GM23338 (cell line): Measurements from ENCODE around the gene HSCB. TPM values are rescaled to one million over a fixed set of nuclear protein-coding genes. Genes with fewer than 3 reads are reported as not detected.
A peak's percentile ranks its signal among the peaks of the same experiment; 100 is the strongest.

Experiments
- ATAC-seq: fragments of 200-7000 bp; cut with Tn5 transposase; 3 replicates; pipeline ENCODE4 v1.9.1; 2020
- DNase-seq: peaks from one replicate; pipeline ENCODE4 v3.0.0-alpha.2; 2015; ENCODE audit warnings: low spot score
- H2AFZ ChIP-seq: fragments of 200-600 bp; sonication (generic); 2 replicates; pipeline ENCODE4 v1.8.0; 2016; ENCODE audit warnings: antibody characterized with exemption, mild to moderate bottlenecking, moderate library complexity
- H3F3A ChIP-seq: fragments of 200-600 bp; sonication (generic); replicated peaks from 2 replicates; pipeline ENCODE4 v1.8.0; 2017; ENCODE audit warnings: antibody characterized with exemption, mixed run types, low read depth
- H3K27ac ChIP-seq: fragments of 200-600 bp; sonication (generic); 2 replicates; pipeline ENCODE4 v1.6.1; 2016; ENCODE audit warnings: low read depth
- H3K27me3 ChIP-seq: fragments of 200-600 bp; sonication (generic); 2 replicates; pipeline ENCODE4 v1.8.0; 2016; ENCODE audit warnings: mild to moderate bottlenecking, mixed run types, moderate library complexity; ENCODE audit not compliant: insufficient read depth
- H3K36me3 ChIP-seq: fragments of 200-600 bp; sonication (generic); 2 replicates; pipeline ENCODE4 v1.8.0; 2016; ENCODE audit warnings: mild to moderate bottlenecking; ENCODE audit not compliant: insufficient read depth
- H3K4me1 ChIP-seq: fragments of 200-600 bp; sonication (generic); 2 replicates; pipeline ENCODE4 v1.8.0; 2016; ENCODE audit warnings: mild to moderate bottlenecking, moderate library complexity; ENCODE audit not compliant: insufficient read depth
- H3K4me2 ChIP-seq: fragments of 200-600 bp; sonication (generic); 2 replicates; pipeline ENCODE4 v1.7.1; 2017; ENCODE audit warnings: mixed run types
- H3K4me3 ChIP-seq: fragments of 200-600 bp; sonication (generic); 2 replicates; pipeline ENCODE4 v1.6.1; 2016; ENCODE audit warnings: mixed run types
- H3K79me2 ChIP-seq: fragments of 200-600 bp; sonication (generic); replicated peaks from 2 replicates; pipeline ENCODE4 v1.8.0; 2017; ENCODE audit warnings: mild to moderate bottlenecking; ENCODE audit not compliant: insufficient read depth
- H3K9me2 ChIP-seq: fragments of 200-600 bp; sonication (generic); 2 replicates; pipeline ENCODE4 v1.8.0; 2017; ENCODE audit not compliant: insufficient read depth
- H4K20me1 ChIP-seq: fragments of 200-600 bp; sonication (generic); replicated peaks from 2 replicates; pipeline ENCODE4 v1.8.0; 2017; ENCODE audit warnings: mild to moderate bottlenecking; ENCODE audit not compliant: insufficient read depth
- H3K27ac Mint-ChIP-seq: 2 replicates; pipeline ENCODE4 v1.8.0; 2020; ENCODE audit warnings: inconsistent platforms, mild to moderate bottlenecking, moderate library complexity, mixed read lengths
- H3K27me3 Mint-ChIP-seq: 3 replicates; pipeline ENCODE4 v1.8.0; 2022; ENCODE audit warnings: low read depth, mild to moderate bottlenecking, moderate library complexity, mixed read lengths, inconsistent platforms; ENCODE audit not compliant: insufficient read depth, poor library complexity
- H3K36me3 Mint-ChIP-seq: 3 replicates; pipeline ENCODE4 v1.8.0; 2021; ENCODE audit warnings: low read depth, mild to moderate bottlenecking, inconsistent platforms, moderate library complexity, mixed read lengths
- H3K4me1 Mint-ChIP-seq: 3 replicates; pipeline ENCODE4 v1.8.0; 2020; ENCODE audit warnings: mild to moderate bottlenecking, inconsistent platforms, mixed read lengths
- H3K4me3 Mint-ChIP-seq: 3 replicates; pipeline ENCODE4 v1.8.0; 2021; ENCODE audit warnings: moderate library complexity, mild to moderate bottlenecking, inconsistent platforms, mixed read lengths
- H3K9me3 Mint-ChIP-seq: 3 replicates; pipeline ENCODE4 v1.8.0; 2020; ENCODE audit warnings: moderate library complexity, mild to moderate bottlenecking, inconsistent platforms, mixed read lengths
- EZH2 ChIP-seq: fragments of 200-600 bp; sonication (generic); IDR thresholded peaks from one replicate; pipeline ENCODE4 v1.8.0; 2017; ENCODE audit warnings: antibody characterized with exemption, mild to moderate bottlenecking, low read depth; ENCODE audit not compliant: unreplicated experiment
- EZH2phosphoT487 ChIP-seq: fragments of 200-600 bp; sonication (generic); IDR thresholded peaks from one replicate; pipeline ENCODE4 v1.8.1; 2018; ENCODE audit warnings: antibody characterized with exemption; ENCODE audit not compliant: unreplicated experiment
- POLR2AphosphoS5 ChIP-seq: IDR thresholded peaks from 2 replicates; pipeline ENCODE4 v1.6.1; 2016; ENCODE audit warnings: antibody characterized with exemption, low read depth
- STAT1 ChIP-seq: IDR thresholded peaks from one replicate; pipeline ENCODE4 v1.6.1; 2016; ENCODE audit warnings: antibody characterized with exemption; ENCODE audit not compliant: unreplicated experiment
- ZNF114 ChIP-seq: fragments of 250-450 bp; sonication (Bioruptor Pico); IDR thresholded peaks from 2 replicates; pipeline ENCODE4 v1.5.0; 2020; ENCODE audit warnings: mild to moderate bottlenecking, moderate library complexity
- polyA plus RNA-seq: library from polyadenylated mRNA; unstranded; fragments of >200 nt; fragmentation: Nextera tagmentation; extraction: Ambion mirVana; gene quantifications from 2 replicates; pipeline ENCODE4 v1.2.1, GENCODE V29; 2016
- total RNA-seq: library from RNA; depleted of rRNA; stranded (reverse); fragments of >200 nt; shearing (Covaris generic); gene quantifications from 2 replicates; pipeline ENCODE4 v1.2.3, GENCODE V29; 2014
- TF ChIP-seq, protein P1 (sequence below): IDR thresholded peaks from one replicate; pipeline ENCODE4 v1.6.1; 2018; ENCODE audit warnings: antibody characterized with exemption; ENCODE audit not compliant: unreplicated experiment

Gene HSCB
- total and polyA plus RNA-seq, 2 experiments from 2014 or later = 18.6 to 30.9 TPM

DNA sequence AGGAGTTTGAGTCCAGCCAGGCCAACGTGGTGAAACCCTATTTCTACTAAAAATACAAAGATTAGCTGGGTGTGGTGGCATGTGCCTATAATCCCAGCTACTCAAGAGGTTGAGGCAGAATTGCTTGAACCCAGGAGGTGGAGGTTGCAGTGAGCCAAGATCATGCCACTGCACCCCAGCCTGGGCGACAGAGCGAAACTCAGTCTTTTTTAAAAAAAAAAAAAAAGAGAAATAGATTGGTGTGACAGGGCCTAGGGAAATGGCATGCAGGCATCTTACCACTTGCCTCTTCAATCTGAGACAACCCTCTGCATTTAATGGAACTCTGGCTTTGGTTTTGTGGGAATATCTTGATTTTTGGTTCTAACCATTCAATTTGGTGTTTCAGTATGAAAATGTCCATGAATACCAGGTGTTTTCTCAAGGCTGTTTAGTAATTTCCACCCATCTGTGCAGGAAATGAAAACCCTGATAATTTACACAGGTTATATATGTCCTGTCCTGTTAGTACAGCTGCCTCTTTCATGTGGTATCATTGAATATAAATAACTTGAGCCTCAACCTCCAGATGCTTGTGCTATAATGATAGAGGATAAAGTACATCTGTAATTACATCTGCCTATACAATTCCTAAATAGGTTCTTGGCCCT is 50.1 kb downstream of the HSCB start (continued):
- TF ChIP-seq, protein P1, sequence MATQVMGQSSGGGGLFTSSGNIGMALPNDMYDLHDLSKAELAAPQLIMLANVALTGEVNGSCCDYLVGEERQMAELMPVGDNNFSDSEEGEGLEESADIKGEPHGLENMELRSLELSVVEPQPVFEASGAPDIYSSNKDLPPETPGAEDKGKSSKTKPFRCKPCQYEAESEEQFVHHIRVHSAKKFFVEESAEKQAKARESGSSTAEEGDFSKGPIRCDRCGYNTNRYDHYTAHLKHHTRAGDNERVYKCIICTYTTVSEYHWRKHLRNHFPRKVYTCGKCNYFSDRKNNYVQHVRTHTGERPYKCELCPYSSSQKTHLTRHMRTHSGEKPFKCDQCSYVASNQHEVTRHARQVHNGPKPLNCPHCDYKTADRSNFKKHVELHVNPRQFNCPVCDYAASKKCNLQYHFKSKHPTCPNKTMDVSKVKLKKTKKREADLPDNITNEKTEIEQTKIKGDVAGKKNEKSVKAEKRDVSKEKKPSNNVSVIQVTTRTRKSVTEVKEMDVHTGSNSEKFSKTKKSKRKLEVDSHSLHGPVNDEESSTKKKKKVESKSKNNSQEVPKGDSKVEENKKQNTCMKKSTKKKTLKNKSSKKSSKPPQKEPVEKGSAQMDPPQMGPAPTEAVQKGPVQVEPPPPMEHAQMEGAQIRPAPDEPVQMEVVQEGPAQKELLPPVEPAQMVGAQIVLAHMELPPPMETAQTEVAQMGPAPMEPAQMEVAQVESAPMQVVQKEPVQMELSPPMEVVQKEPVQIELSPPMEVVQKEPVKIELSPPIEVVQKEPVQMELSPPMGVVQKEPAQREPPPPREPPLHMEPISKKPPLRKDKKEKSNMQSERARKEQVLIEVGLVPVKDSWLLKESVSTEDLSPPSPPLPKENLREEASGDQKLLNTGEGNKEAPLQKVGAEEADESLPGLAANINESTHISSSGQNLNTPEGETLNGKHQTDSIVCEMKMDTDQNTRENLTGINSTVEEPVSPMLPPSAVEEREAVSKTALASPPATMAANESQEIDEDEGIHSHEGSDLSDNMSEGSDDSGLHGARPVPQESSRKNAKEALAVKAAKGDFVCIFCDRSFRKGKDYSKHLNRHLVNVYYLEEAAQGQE = no peak
- TF ChIP-seq ZNF114 (CRISPR knock-in tag) (no peak), EZH2phosphoT487 (no peak)

DNA sequence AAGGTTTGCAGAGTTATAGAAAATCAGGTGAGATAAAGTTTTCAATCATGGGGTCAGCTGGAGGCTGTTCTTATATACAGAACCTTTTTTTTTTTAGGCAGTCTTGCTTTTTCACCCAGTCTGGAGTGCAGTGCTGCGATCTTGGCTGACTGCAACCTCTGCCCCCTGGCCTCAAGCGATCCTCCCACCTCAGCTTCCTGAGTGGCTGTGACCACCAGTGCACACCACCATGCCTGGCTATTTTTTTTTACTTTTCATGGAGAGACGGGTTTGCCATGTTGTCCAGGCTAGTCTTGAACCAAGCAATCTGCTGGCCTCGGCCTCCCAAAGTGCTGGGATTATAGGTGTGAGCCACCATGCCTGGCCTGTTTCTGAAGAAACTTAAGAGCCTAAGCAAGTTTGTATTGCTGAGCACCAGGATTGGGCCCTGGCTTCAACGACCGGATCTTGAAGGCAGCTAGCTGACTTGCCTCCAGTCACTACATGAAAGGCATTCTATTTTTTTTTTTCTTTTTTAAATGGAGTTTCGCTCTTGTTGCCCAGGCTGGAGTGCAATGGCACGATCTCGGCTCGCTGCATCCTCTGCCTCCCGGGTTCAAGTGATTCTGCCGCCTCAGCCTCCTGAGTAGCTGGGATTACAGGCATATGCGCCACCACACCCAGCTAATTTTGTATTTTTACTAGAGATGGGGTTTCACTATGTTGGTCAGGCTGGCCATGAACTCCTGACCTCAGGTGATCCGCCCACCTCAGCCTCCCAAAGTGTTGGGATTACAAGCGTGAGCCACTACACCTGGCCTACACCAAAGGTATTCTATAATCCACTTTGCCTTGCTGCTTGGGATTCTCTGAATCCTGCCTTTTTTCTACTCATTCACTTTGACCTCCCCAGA is 50.9 kb downstream of the HSCB start:
- Histone ChIP-seq H3K36me3 (peaks cover 41% of the 10 kb centered on the region), H3K4me2 (no peak overlapping the region), H3K4me3 (no peak overlapping the region), H3K27ac (peak overlapping the region; percentile 77), H3K27me3 (no peaks in the 10 kb centered on the region), H4K20me1 (peaks cover 38% of the 10 kb centered on the region), H3K4me1 (no peaks in the 10 kb centered on the region), H3K79me2 (peaks cover 24% of the 10 kb centered on the region), H3F3A (peaks cover 59% of the 10 kb centered on the region), H3K9me2 (no peaks in the 10 kb centered on the region), H2AFZ (no peak overlapping the region)
- ATAC-seq (peak; percentile 47), DNase-seq (peak; percentile 23)
- Mint-ChIP-seq H3K27ac (peak overlapping the region; percentile 5; the same call in 1 of the 2 replicates), H3K36me3 (peaks cover 63% of the 10 kb centered on the region), H3K4me3 (no peak overlapping the region), H3K27me3 (peaks cover 11% of the 10 kb centered on the region), H3K9me3 (no peaks in the 10 kb centered on the region), H3K4me1 (no peaks in the 10 kb centered on the region)
- TF ChIP-seq STAT1 = no peak
- peak; percentile 46; the same call in 1 of the 2 replicates for TF ChIP-seq POLR2AphosphoS5

DNA sequence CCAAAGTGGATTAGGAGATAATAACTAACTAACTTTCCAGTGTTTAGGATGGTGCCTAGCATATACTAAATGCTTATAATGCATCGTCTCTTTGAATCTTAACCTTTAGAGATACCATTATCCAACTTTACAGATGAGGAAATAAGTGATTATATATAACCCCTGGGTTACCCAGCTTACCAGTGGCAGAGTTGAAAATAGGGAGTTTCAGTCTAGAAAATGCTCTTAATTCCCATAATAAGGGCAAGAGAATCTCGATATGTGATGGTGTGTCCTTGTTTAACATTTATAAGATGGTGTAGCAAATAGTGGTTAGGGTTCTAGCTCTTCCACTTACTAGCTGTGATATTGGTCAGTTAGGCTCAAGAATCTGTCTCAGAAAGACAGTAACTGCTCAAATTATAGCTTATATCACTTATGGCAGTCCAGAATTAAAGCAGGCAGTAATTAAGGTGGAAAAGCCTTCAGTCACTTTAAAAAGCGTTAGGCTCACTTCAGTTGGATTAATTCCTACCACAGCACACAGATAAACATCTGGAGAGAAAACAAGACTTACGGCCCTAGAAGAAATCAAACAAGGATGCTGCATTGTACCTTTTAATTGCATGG is 52.2 kb downstream of the HSCB start:
- Mint-ChIP-seq H3K36me3 (peaks cover 66% of the 10 kb centered on the region), H3K4me1 (peaks cover 4% of the 10 kb centered on the region), H3K9me3 (no peaks in the 10 kb centered on the region), H3K4me3 (no peak overlapping the region), H3K27me3 (peaks cover 11% of the 10 kb centered on the region), H3K27ac (no peak overlapping the region)
- ATAC-seq (no peak), DNase-seq (no peak)
- Histone ChIP-seq H3K36me3 (peaks cover 54% of the 10 kb centered on the region), H4K20me1 (peaks cover 38% of the 10 kb centered on the region), H2AFZ (no peak overlapping the region), H3K4me1 (peaks cover 10% of the 10 kb centered on the region), H3F3A (peaks cover 65% of the 10 kb centered on the region), H3K27me3 (no peaks in the 10 kb centered on the region), H3K79me2 (peaks cover 38% of the 10 kb centered on the region), H3K27ac (no peak overlapping the region; the same call in 1 of the 2 replicates), H3K4me2 (no peak overlapping the region), H3K4me3 (no peak overlapping the region), H3K9me2 (no peaks in the 10 kb centered on the region)
- no peak for TF ChIP-seq EZH2
